ENCODE measurements around the gene CUX1.
"Not testable (repeated sequence)": the region's sequence is repeated elsewhere in the genome, so short reads cannot be mapped to it uniquely, and the experiment has no call there.

CUX1 gene

DNA sequence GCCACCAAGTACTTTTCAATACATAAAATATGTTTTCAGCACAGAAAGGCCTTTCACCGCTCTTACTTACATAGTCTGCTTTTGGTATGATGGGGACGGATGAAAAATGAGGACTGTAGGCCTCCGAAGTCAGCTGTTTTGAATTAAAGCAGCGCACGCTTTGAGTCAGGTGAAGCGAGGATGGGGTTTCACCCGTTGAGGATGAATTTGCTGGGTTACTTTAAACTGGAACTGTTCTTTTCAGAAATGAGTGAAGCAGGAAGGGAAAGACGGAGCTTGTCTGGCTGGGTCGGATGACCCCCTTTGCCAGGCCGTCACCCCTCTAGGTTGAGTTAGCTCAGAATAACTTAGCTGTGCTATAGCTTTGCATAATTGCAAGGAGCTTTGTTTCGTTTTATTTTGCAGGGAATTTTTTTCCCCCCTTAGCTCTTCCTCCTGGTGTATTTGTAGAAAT lies 40.0 kb downstream of the CUX1 start:
- DNase-seq = no peak

DNA sequence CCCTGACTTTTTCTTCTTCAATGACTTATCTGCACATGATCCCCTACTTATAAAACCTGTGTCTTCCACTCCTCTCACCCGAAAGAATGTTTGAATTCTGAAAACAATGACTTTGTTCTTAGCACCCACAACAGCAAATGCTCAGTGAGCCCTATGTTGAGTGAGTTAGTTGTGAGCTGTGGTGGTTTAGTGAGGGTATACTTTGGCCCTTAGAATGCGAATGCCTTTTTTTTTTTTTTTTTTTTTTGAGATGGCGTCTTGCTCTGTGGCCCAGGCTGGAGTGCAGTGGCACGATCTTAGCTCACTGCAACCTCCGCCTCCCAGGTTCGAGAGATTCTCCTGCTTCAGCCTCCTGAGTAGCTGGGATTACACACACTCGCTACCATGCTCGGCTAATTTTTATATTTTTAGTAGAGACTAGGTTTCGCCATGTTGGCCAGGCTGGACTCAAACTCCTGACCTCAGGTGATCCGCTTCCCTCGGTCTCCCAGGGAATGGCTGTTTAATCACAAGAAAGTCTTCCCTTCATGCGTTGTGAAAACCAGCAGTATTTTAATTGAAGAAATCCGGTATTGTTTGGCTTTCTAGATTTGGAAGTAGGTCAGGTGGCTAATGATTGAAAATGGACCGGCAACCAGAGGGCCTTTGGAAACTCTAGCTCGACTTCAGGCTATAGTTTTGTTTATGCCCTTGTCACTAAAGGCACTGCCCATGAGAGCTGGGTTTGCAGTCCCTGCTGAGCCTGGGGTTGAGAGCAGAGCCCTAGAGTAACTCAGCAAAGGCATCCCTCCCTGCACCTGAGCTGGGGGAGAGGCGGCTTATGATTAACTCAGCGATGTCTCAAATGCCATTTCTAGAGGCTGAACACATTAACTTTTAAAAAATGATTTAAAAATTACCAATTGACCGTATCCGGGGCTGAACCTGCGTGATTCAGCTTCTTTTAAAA lies 41.3 kb downstream of the CUX1 start:
- no peak for DNase-seq

DNA sequence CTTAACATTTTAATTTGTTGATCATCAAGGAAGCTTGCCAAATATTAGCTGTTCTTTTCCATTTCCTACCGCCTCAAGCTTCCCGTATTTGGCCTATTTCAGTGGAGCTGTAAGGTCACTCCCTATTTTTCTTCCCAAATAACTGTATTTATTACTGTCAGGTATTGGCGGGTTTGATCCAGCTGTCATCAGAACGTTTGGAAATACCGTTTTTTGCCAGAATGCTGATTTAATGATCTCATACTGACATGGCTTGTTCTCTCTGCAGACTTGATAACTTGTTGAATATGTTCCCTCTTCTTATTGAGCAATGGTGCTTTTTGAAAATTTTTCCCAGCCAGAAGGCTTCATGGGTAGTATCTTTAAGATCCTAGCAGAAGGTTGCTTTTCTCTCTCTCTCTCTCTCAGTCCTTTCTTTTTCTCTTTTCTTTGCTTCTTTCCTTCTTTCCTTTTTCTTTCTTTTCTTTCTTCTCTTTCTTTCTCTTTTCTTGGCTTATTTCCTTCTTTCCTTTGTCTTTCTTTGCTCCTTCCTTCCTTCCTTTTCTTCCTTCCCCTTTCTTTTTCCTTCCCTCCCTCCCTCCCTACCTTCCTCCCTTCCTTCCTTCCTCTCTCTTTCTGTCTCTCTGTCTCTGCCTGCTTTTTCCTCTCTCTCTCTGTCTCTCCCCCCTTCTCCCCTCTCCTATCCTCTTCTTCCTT lies 42.1 kb downstream of the CUX1 start:
- peak; percentile 22 for DNase-seq

DNA sequence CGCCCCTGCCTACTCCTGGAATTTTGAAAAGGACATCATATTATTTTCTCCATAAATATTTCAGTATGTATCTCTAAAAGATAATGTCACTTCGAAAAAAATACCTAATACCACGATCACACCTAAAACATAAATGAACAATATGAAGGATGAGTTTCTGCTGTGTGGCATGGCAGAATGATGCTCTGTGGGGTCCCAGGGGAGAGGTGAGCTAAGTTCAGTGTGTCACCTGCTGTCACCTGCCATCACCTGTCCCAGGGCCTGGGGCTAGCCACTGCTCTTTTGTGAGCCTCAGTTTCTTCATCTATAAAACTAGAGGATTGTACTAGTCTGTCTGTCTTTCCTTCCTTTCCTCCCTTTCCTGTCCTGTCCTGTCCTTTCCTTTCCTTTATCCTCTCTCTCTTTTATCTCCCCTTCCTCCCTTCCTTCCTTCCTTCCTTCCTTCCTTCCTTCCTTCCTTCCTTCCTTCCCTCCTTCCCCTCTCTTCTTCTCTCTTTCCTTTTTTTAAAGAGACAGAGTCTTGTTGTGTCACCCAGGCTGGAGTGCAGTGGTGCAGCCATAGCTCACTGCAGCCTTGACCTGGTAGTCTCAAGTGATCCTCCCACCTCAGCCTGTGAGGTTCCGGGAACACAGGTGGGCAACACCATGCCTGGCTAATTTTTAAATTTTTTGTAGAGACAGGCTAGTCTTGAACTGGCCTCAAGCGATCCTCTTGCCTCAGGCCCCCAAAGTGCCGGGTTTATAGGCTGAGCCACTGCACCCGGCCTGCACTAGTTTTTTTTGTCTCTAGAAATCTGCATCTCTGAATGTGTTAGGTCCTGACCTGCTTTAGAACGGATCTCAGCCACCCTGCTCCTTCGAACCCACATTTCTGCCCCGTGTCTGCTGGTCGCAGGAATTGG lies 43.1 kb downstream of the CUX1 start:
- no peak for DNase-seq

DNA sequence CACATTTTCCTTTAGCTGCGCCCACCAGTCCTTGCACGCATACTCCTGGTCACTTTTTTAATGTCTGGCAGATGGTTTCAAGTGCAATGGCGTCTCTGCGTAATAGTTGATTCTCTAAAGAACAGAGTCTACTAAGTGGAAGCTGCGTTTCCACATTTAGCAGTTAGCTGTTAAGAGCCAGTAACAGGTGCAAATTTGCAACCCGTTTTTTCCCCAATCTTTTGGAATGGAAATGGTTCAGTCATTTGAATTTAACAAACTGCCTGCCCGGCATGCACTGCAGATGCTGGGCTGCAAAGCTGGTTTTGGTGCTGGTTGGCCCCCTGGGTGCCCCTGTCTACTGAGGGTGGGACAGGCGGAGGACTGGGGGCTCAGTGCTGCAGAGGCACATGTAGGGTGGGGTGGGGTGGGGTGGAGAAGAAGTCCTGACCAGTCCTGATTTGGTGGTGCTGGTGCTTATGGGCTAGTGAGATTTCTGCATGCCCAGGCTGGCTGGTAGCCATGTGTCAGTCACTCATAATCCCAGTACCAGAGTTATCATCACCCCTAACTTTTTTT lies 43.9 kb downstream of the CUX1 start:
- no peak for DNase-seq

DNA sequence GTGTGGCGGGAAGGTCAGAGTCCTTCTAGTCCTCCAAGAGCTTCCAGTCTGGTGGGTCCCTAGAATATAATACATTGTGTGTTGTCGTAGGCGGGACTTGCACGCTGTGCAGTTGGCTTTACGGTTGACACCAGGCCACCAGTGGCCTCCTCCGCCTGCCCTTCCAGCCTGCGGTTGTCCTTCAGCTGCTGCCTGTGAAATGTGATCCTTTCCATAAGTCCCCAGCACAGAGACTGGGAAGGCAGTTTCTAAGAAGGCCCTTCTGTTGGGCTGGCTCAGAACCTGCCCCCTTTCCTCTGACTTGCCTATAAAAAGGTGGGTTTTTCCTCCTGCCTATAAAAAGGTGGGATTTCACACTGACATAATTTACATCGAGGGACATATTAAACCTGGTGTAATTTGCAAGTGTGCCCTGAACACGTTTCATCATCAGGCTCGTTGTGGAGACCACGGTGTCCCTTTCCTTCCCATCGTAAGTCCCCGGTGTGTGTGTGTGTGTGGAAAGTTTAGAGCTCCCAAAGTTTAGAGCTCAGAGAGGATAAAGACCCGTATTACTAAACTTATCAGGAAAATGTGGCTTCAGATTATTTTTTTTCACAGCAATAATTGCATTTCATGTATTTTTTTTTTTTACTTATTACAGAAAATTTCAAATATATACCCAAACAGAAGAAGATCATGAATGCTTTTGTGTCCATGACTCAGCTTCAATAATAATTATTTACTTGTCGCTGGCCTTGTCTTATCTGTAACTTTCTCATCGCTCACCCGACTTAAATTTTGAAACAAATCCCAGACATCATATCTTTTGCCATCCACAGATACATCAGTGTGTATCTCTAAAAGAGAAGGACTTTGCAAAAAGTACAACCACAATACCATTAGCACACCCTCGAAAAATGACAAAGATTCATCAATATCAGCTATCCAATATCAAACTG lies 45.1 kb downstream of the CUX1 start:
- DNase-seq = no peak

DNA sequence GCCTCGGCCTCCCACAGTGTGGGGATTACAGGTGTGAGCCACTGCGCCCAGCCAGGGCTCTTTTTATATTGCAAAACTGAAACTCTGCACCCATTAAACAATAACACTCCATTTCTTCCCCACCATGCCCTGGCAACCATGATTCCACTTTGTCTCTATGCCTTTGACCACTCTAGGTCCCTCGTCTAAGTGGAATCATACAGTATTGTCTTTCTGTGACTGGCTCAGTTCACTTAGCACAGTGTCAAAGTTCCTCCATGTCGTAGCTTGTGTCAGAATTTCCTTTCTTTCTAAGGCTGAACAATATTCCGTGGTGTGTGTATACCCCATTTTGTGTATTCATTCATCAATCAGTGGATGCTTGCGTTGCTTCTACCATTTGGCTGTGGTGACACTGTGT lies 46.2 kb downstream of the CUX1 start:
- no peak for DNase-seq

DNA sequence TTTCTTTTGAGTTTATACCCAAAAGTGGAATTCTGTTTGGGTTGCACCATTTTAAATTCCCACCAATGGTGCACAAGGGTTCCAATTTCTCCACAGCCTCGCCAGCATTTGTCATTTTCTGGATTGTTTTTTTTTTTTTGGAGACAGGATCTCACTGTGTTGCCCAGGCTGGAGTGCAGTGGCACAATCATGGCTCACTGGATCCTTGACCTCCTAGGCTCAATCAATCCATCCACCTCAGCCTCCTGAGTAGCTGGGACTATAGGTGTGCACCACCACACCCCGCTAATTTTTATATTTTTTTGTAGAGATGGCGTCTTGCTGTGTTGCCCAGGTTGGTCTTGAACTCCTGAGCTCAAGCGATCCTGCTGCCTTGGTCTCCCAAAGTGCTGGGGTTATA lies 46.6 kb downstream of the CUX1 start:
- DNase-seq = no peak

DNA sequence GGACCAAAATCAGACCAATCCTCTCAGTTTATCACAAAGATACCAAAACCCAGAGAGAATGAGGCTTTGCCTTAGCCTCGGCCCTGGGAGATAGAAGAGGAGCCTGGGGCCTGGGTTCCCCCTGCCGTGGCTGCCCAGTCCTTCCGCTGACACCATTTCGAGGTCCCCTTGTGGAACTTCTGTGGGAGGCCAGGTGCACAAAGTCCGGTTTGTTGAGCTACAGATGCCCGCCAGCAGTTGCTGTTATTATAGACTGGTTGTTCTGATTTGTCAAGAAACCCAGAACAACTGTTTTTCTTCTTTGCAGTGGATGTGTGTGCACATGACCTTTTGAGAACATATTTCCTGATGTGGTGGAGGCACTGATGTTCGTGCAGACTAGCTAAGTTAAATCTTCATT lies 47.6 kb downstream of the CUX1 start:
- DNase-seq = no peak

DNA sequence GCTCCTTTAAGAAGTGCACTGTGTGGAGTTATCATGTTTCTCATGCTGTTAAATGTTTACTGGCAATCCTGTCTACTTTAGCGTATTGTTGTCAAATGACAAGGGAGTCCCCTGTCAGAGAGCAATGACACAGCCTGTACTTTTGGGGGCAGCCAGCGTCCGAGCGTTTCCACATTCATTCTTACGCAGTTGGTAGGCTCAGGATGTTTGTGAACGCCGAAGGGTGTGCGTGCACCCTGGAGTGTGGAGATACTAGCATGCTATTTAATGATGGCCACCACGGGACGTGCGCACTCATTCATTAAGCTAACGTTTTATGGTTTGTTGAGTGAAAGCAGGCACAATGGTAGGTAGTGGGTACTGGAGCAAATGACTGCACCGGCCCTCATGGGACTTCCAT lies 48.0 kb downstream of the CUX1 start:
- no peak for DNase-seq

DNA sequence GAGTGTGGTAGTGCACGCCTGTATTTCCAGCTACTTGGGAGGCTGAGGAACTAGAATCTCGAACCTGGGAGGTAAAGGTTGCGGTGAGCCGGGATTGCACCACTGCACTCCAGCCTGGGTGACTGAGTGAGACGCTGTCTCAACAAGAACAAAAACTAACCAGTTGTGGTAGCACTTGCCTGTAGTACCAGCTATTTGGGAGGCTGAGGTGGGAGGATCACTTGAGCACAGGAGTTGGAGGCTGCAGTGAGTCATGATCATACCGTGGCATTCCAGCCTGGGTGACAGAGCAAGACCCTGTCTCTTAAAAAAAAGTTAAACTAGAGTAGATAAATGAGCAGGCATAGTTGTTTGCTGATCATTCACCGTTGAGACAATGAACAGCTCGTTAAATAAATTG lies 48.9 kb downstream of the CUX1 start:
- DNase-seq = no peak

DNA sequence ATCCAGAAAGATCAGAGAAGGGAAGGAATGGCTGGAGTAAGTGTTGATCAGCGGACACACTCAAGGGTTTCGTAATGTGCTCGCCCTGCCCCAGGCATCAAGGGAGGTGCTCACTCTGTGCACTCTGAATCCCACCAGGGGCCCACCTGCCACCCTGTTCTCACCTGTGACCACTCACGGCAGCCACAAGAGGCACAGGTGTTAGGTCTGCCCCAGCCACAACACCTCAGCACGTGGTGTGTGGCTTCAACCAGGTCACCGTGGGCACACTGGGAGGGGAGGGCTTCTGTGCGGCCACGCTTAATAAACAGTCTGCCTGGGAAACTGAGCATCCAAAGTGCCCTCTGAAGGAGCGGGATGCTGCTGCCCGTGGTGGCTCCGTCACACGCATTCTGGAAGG lies 49.8 kb downstream of the CUX1 start:
- no peak for DNase-seq

DNA sequence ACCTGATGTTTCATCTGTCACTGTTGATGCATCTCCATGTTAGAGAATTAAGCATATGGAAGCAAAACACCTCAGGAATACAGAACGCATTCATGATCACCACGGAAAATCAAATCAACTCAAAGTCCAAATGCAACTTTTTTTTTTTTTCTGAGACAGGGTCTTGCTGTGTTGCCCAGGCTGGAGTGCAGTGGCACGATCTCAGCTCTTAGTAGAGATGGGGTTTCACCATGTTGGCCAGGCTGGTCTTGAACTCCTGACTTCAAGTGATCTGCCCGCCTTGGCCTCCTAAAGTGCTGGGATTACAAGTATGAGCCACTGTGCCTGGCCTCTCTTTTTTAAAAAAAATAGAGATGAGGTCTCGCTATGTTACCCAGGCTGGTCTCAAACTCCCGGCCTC lies 50.3 kb downstream of the CUX1 start:
- DNase-seq = not testable (repeated sequence)

DNA sequence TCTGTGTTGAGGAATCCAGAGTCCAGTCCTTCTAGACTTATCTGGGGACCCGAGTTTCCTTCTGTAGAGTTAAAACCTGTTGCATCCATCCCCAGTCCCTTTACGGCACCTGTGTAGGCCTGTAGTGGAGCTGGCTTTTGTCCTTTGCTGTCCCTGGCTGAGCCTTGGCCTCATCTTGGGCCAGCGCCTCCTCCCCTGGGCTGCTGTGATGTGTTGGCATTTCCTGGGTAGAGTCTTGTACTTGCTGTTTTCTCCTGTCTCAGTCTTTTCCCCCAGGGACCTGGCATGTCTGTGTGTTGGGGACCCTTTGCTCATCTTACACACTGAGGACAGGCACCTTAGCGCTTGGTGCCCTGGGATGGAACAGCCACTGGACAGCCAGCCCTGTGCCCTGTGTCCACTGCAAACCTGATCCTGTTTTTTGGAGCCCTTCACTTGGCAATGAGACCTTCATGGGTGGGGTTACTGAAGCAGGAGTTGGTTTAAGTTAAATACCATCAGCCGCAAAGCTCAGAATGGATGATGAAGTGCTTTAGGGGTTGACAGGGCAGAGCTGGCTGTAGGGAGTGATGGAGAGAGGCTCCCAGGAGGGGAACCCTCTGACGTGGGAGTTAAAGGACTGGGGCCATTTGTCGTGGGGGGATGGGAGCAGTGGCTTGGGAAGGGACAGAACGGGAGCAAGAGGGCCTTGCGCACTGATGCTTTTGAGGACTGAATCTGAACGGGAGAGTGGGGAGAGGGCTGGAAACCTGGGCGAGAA lies 50.9 kb downstream of the CUX1 start:
- peak; percentile 41 for DNase-seq

DNA sequence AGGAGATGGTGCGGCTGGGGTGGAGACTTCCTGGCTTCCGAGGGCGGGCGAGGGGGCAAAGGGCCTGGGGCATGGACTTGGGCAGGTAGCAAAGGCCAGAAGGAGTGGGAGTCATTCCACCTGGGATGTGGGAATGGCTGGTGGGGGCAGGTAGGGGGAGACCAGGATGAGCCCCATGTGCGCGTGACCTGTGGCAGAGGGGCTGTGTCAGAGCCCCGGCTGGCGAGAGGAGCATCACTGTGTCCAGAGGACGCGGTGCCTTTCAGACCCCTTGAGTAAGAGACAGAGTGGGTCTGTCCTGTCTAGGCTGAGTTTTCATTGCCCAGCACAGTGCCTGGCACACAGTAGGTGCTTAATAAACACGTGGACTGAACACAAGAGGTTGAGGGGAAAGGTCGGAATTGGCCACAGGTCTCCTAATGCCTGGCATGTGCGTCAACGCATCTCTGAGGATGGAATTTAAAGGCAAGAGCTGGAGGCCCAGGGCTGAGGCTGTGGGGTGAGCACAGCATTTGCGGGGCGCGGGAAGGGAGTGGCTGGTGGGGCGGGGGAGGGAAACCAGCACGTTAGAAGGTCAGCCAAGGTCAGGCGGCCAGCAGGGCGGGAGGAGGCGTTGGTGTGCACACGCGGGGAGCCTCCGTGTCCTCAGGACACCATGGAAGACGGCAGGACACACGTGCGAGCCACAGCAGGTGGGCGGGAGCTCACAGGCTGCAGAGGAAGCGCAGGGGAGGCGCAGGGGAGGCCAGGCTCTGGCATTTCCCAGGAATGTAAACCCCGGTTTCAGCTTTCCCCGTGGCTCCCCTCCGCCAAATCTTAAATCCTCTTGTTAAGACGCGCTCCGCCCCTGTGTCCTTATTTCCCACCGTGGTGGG lies 51.8 kb downstream of the CUX1 start:
- no peak for DNase-seq

DNA sequence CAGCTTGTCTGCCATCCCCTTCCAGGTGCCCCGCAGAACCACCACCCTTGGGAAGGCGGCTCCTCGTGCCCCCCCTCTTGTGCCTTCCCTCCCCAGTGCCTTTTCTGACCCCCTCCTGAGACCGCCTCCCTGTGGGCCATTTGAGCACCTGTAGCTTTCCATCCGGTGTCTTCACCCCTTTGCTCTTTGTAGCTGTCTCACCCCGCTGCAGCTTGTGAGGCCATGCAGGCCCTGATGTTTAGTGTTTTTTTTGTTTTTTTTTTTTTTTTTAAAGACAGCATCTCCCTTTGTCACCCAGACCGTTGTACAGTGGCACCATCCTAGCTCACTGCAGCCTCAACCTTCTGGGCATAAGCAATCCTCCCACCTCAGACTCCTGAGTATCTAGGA lies 52.5 kb downstream of the CUX1 start:
- no peak for DNase-seq

DNA sequence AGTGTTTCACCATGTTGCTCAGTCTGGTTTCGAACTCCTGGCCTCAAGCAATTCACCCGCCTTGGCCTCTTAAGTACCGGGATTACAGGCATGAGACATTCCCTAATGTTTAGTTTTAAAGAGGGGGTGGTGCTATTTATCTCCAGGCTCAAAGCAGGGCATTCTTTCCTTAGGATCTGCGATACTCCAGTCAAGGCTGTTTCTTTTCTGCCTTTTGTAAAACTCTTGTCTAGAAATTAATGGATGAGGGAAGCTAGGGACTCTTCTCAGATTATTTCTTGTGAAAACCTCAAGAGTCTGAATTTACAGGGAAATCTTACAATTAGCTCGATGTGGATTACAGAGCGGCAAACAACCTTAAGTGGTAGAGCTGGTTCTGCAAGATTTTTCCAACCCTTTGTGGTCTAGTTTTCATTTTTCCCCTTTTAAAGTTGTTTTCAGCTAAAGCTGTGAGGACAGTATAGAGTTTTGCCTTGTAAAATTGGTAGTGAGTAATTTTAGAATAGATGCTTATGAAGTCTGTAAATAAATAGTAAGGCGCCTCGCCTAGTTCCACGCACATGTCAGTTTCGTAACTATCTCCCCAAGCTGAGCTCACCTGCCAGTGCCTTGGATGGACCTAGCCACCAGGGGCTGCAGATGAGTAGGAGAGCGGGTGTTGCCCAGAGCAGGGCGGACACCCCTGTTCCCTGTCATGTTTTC lies 53.1 kb downstream of the CUX1 start:
- peak; percentile 11 for DNase-seq

DNA sequence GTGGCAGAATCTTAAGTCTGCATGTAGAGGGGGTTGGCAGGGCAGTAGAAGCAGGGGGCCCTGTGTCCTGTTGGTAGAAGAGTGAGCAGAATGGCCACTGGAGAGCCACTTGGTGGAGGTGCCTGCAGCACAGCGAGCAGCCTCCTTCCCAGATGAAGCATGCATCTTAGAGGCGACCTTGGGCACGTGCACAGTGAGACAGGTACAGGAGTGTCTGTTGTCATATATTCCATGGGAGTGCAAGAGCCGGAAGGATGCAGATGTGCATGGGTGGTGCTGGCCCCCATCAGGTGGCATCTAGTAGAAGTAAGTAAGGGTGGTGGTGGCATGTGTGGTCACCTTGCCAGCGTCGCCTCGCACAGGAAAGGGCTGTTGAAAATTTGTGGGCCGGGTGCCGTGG lies 53.9 kb downstream of the CUX1 start:
- DNase-seq = no peak

DNA sequence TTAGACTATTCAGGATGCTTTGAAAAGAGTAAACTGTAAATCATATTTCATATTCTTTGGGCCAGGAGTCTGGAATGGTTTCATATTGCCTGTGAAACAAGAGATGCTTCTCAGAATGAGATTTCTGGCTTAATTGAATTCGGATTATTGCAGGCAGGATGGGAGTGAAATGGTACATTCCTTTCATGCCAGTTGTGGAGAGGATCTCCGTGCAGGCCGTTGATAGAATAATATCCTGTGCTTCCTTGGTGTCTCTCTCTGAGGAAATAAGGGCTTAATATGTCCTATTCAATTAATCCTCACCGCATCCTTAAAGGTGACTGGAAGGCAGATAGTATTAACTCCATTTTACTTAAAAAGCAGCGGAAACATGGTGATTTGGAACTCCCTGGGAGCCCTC lies 56.6 kb downstream of the CUX1 start:
- DNase-seq = peak; percentile 58
